ENCODE results near the gene MAN2B2.
"Not testable (repeated sequence)": the region's sequence is repeated elsewhere in the genome, so short reads cannot be mapped to it uniquely, and the experiment has no call there.

MAN2B2 gene

DNA sequence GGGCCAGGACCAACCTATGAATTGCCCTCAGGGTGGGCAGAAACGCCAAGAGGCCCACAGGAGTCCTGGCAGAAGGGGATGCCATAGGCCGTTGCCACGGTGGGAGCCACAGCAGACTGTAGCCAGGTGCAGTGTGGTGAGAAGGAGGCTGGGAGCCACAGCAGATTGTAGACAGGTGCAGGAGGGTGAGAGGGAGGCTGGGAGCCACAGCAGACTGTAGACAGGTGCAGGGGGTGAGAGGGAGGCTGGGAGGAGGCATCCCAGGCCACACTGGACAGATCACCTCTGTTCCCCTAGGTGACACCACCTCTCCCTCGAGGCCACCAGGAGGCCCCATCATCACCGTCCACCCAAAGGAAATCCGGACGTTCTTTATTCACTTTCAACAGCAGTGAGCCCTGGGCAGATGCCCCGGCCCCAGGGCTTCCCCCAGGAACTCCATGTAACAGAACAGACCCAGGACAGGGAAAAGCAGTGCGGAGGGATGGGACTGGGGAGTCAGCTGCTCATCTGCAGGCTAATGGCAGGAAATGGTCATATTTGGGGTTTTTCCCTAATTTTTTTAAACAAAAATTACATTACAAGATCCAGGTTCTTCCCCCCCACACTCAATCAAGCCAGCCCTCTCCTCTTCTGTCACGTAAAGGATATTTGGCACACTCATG lies 46.0 kb downstream of the MAN2B2 start:
- TF ChIP-seq, protein P1, sequence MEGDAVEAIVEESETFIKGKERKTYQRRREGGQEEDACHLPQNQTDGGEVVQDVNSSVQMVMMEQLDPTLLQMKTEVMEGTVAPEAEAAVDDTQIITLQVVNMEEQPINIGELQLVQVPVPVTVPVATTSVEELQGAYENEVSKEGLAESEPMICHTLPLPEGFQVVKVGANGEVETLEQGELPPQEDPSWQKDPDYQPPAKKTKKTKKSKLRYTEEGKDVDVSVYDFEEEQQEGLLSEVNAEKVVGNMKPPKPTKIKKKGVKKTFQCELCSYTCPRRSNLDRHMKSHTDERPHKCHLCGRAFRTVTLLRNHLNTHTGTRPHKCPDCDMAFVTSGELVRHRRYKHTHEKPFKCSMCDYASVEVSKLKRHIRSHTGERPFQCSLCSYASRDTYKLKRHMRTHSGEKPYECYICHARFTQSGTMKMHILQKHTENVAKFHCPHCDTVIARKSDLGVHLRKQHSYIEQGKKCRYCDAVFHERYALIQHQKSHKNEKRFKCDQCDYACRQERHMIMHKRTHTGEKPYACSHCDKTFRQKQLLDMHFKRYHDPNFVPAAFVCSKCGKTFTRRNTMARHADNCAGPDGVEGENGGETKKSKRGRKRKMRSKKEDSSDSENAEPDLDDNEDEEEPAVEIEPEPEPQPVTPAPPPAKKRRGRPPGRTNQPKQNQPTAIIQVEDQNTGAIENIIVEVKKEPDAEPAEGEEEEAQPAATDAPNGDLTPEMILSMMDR (IDR thresholded peaks at IDR 0.05; ENCODE audit: unreplicated experiment in 3 of 3): no peak
- Mint-ChIP-seq H3K4me3 (no peak overlapping the region), H3K27ac (no peak overlapping the region), H3K9me3 (no peaks in the 10 kb centered on the region), H3K27me3 (ENCODE audit: low read depth) (no peaks in the 10 kb centered on the region), H3K4me1 (no peaks in the 10 kb centered on the region), H3K36me3 (ENCODE audit: low read depth) (peaks cover 20% of the 10 kb centered on the region)

DNA sequence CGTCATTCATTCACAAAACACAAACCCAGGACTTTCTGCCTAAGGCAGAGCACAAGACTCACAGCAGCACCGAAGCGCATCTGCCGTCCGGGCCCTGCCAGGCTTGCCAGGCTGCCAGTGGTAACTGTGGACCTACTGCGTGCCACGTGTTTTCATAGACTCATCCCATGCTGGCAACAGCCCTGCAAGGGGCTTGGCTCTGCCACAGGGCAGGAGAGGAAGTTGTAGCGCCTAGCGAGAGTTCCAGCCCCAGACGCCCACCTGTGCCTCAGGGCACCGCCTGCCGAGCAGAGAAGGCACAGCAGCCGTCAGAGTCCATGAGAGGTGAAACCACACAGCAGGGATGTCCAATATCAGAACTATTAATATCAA lies 46.6 kb downstream of the MAN2B2 start:
- Mint-ChIP-seq H3K36me3 (ENCODE audit: low read depth) (peaks cover 15% of the 10 kb centered on the region), H3K9me3 (no peaks in the 10 kb centered on the region), H3K27ac (no peak overlapping the region), H3K4me1 (no peaks in the 10 kb centered on the region), H3K27me3 (ENCODE audit: low read depth) (no peaks in the 10 kb centered on the region), H3K4me3 (no peak overlapping the region)
- TF ChIP-seq, protein P1 (IDR thresholded peaks at IDR 0.05; ENCODE audit: unreplicated experiment in 3 of 3): no peak

DNA sequence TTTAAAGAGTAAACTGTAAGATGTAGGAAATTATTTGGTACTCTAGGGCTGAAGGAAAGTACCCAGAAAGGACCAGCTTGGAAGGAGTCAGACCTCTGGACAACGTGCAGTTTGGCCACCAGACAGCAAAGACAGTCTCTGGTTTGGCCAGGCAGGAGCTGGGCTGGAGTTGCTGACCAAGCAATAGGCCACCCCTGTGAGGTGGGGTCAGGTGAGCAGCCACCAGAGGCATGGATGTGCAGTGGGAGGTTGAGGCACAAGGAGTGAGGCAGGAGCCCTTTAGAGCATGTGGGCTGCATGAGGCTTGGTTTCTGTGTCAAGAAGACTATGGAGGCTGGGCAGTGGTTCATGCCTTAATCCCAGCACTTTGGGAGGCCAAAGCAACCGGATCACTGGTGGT lies 47.8 kb downstream of the MAN2B2 start:
- no peak overlapping the region for H3K4me3 Mint-ChIP-seq
- H3K27ac Mint-ChIP-seq: no peak overlapping the region
- TF ChIP-seq, protein P1 (IDR thresholded peaks at IDR 0.05; ENCODE audit: unreplicated experiment in 3 of 3): no peak
- peaks cover 7% of the 10 kb centered on the region for H3K36me3 Mint-ChIP-seq (ENCODE audit: low read depth)
- no peaks in the 10 kb centered on the region for H3K9me3 Mint-ChIP-seq
- H3K4me1 Mint-ChIP-seq: no peaks in the 10 kb centered on the region
- H3K27me3 Mint-ChIP-seq (ENCODE audit: low read depth): no peaks in the 10 kb centered on the region

DNA sequence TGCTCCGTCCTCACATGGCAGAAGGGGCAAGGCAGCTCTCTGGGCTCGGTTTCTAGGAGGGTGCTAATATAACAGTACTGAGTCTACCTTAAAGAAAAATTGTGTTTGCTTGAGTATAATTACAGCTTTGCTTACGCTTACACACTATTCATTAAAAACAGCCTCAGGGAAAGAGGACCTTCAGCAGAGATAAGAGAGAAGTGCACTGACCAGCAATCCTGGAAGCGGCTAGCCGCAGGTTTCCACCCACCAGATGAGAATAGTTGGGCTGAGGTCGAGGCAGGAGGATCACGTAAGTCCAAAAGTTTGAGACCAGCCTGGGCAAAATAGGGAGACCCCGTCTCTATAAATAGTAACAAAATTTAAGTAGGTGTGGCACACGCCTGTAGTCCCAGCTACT lies 50.3 kb downstream of the MAN2B2 start:
- TF ChIP-seq, protein P1 (IDR thresholded peaks at IDR 0.05; ENCODE audit: unreplicated experiment in 3 of 3): no peak
- H3K27me3 Mint-ChIP-seq (ENCODE audit: low read depth): no peaks in the 10 kb centered on the region
- no peaks in the 10 kb centered on the region for H3K9me3 Mint-ChIP-seq
- H3K4me3 Mint-ChIP-seq: no peak overlapping the region
- H3K27ac Mint-ChIP-seq: no peak overlapping the region
- H3K4me1 Mint-ChIP-seq: no peaks in the 10 kb centered on the region
- no peaks in the 10 kb centered on the region for H3K36me3 Mint-ChIP-seq (ENCODE audit: low read depth)

DNA sequence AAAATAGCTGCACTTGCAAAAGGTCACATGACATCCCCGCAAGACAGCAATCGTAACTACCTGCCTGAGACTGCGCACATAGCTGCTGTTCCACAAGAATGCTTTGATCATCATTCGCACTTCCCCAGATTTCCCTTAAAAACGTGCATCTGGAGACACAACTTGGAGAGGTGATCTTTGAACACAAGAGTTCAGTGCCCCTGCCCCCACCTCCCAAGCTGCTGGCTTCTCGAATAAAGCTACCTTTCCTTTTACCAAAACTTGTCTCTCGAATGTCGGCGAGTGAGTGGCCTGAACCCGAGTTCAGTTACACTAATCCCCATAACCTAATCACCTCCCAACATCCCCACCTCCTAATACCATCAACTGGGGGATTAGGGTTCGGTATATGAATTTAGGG lies 51.1 kb downstream of the MAN2B2 start:
- TF ChIP-seq, protein P1 (IDR thresholded peaks at IDR 0.05; ENCODE audit: unreplicated experiment in 3 of 3): no peak
- Mint-ChIP-seq H3K36me3 (ENCODE audit: low read depth) (no peaks in the 10 kb centered on the region), H3K4me1 (no peaks in the 10 kb centered on the region), H3K27ac (no peak overlapping the region), H3K4me3 (no peak overlapping the region), H3K9me3 (no peaks in the 10 kb centered on the region), H3K27me3 (ENCODE audit: low read depth) (no peaks in the 10 kb centered on the region)

DNA sequence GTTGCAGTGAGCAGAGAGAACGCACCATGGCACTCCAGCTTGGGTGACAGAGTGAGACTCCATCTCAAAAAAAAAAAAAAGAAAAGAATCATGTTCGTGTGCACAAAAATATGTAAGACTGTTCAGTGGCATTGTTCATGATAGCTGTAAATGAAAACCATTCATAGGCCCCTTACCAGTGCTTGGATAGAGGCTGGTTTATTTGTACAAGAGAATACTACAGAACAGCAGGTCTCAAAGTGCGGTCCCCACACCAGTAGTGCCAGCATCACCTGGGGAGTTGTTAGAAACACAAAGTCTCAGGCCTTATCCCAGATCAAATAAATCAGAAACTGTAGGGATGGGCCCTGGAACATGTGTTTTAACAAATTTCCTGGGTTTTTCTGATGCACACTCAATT lies 52.8 kb downstream of the MAN2B2 start:
- Mint-ChIP-seq H3K9me3 (no peaks in the 10 kb centered on the region), H3K4me3 (no peak overlapping the region), H3K36me3 (ENCODE audit: low read depth) (no peaks in the 10 kb centered on the region), H3K27me3 (ENCODE audit: low read depth) (no peaks in the 10 kb centered on the region), H3K4me1 (no peaks in the 10 kb centered on the region), H3K27ac (no peak overlapping the region)
- TF ChIP-seq, protein P1 (IDR thresholded peaks at IDR 0.05; ENCODE audit: unreplicated experiment in 3 of 3): no peak

DNA sequence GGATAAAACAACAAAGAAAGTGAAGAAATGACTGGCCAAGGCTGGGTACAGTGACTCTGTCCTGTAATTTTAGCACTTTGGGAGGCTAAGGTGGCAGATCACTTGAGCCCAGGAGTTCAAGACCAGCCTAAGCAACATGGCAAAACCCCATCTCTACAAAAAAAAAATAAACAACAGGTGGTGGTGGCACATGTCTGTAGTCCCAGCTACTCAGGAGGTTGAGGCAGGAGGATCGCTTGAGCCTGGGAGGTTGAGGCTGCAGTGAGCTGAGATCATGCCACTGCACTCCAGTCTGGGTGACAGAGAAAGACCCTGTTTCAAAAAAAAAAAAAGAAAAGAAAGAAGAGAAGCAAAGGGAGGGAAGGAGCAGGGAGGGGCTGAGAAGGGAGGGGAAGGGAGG lies 53.5 kb downstream of the MAN2B2 start:
- H3K4me1 Mint-ChIP-seq; H3K36me3 Mint-ChIP-seq (ENCODE audit: low read depth); H3K9me3 Mint-ChIP-seq; H3K4me3 Mint-ChIP-seq; H3K27ac Mint-ChIP-seq; H3K27me3 Mint-ChIP-seq (ENCODE audit: low read depth): not testable (repeated sequence)

Measured in nephron (organoid).